GM19238 (cell line): ENCODE data around the gene IL12A.

Source experiments
- DNase-seq: peaks from one replicate; pipeline ENCODE4 v3.0.0; 2011; ENCODE audit warnings: low spot score; ENCODE audit not compliant: insufficient read length

IL12A gene

GRCh38 chr3:160023476-160023875, 34.8 kb downstream of the IL12A start:
- no peak for DNase-seq

GRCh38 chr3:160027541-160028195, 39.0 kb downstream of the IL12A start:
- no peak for DNase-seq

GRCh38 chr3:160035757-160036156, 47.1 kb downstream of the IL12A start:
- no peak for DNase-seq

- no peak for DNase-seq
Observed at GRCh38 chr3:160038862-160039562, 50.4 kb downstream of the IL12A start.

- no peak for DNase-seq
Observed at GRCh38 chr3:160040181-160040580, 51.5 kb downstream of the IL12A start.

- no peak for DNase-seq
Observed at GRCh38 chr3:160041465-160041864, 52.8 kb downstream of the IL12A start.

- DNase-seq = no peak
Observed at GRCh38 chr3:160044121-160044520, 55.5 kb downstream of the IL12A start.
